Neural cell (in vitro differentiated cells): ENCODE measurements around the gene GPR141.

Experiments
- EZH2 ChIP-seq: fragments of 200-600, 300-800 bp; shearing (Covaris generic), sonication (generic); IDR thresholded peaks from 2 replicates; pipeline ENCODE4 v1.6.1; 2014; ENCODE audit warnings: antibody characterized with exemption, low read length, borderline replicate concordance, mild to moderate bottlenecking; ENCODE audit not compliant: insufficient read depth, poor library complexity, severe bottlenecking
- RAD21 ChIP-seq: fragments of 450-650 bp; conservative IDR thresholded peaks from 2 replicates; pipeline ENCODE4 v1.6.1; 2014; ENCODE audit warnings: antibody characterized with exemption, mild to moderate bottlenecking, moderate library complexity
- TAF1 ChIP-seq: IDR thresholded peaks from 2 replicates; pipeline ENCODE4 v1.6.1; 2012; ENCODE audit warnings: low read depth
- TF ChIP-seq, protein P1 (sequence below): fragments of 450-650 bp; IDR thresholded peaks from 2 replicates; pipeline ENCODE4 v1.5.1; 2014; ENCODE audit warnings: antibody characterized with exemption, mild to moderate bottlenecking, moderate library complexity; ENCODE audit not compliant: poor library complexity, severe bottlenecking
- TF ChIP-seq, protein P2 (sequence below): IDR thresholded peaks from 2 replicates; pipeline ENCODE4 v1.6.1; 2012; ENCODE audit warnings: borderline replicate concordance

DNA sequence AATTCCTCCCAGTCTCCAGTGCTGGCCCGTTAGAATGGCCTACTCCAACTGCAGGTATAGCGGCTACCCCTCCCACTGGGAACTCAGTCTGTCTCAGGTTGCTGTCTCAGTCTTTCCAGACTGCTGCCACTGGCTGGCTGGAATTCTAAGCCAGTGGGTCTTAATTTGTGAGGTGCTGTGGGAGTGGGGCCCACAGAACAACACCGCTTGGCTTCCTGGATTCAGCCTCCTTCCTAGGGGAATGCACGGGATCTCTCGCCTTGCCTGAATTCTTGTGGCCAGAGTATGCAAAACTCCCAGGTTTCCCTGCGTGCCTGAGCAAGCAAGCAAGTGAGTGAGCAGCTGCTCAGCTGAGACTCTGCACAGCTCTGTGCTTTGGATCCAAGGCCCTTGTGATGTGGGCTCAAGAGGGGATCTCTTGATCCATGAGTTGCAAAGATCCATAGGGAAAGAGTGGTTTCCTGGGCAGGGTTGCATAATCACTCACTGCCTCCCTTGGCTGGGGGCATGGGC, 41.5 kb upstream of the GPR141 start:
- TF ChIP-seq, protein P1, sequence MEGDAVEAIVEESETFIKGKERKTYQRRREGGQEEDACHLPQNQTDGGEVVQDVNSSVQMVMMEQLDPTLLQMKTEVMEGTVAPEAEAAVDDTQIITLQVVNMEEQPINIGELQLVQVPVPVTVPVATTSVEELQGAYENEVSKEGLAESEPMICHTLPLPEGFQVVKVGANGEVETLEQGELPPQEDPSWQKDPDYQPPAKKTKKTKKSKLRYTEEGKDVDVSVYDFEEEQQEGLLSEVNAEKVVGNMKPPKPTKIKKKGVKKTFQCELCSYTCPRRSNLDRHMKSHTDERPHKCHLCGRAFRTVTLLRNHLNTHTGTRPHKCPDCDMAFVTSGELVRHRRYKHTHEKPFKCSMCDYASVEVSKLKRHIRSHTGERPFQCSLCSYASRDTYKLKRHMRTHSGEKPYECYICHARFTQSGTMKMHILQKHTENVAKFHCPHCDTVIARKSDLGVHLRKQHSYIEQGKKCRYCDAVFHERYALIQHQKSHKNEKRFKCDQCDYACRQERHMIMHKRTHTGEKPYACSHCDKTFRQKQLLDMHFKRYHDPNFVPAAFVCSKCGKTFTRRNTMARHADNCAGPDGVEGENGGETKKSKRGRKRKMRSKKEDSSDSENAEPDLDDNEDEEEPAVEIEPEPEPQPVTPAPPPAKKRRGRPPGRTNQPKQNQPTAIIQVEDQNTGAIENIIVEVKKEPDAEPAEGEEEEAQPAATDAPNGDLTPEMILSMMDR: no peak
- no peak for TF ChIP-seq EZH2
- TF ChIP-seq, protein P2, sequence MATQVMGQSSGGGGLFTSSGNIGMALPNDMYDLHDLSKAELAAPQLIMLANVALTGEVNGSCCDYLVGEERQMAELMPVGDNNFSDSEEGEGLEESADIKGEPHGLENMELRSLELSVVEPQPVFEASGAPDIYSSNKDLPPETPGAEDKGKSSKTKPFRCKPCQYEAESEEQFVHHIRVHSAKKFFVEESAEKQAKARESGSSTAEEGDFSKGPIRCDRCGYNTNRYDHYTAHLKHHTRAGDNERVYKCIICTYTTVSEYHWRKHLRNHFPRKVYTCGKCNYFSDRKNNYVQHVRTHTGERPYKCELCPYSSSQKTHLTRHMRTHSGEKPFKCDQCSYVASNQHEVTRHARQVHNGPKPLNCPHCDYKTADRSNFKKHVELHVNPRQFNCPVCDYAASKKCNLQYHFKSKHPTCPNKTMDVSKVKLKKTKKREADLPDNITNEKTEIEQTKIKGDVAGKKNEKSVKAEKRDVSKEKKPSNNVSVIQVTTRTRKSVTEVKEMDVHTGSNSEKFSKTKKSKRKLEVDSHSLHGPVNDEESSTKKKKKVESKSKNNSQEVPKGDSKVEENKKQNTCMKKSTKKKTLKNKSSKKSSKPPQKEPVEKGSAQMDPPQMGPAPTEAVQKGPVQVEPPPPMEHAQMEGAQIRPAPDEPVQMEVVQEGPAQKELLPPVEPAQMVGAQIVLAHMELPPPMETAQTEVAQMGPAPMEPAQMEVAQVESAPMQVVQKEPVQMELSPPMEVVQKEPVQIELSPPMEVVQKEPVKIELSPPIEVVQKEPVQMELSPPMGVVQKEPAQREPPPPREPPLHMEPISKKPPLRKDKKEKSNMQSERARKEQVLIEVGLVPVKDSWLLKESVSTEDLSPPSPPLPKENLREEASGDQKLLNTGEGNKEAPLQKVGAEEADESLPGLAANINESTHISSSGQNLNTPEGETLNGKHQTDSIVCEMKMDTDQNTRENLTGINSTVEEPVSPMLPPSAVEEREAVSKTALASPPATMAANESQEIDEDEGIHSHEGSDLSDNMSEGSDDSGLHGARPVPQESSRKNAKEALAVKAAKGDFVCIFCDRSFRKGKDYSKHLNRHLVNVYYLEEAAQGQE: no peak
- no peak for TF ChIP-seq TAF1
- TF ChIP-seq RAD21: no peak
